C1 segment of cervical spinal cord (tissue), 14 donors: Measurements from ENCODE around the gene CNTD1.

Source experiments
- DNase-seq, 14 donors: peaks; one replicate each; lab custom pipeline; 2025; lab: John Stamatoyannopoulos, UW

Gene CNTD1

GRCh38 chr17:42803074-42803883 is 4.6 kb downstream of the CNTD1 start:
- no peak for DNase-seq

GRCh38 chr17:42804918-42805367 is 6.3 kb downstream of the CNTD1 start:
- no peak for DNase-seq

DNA sequence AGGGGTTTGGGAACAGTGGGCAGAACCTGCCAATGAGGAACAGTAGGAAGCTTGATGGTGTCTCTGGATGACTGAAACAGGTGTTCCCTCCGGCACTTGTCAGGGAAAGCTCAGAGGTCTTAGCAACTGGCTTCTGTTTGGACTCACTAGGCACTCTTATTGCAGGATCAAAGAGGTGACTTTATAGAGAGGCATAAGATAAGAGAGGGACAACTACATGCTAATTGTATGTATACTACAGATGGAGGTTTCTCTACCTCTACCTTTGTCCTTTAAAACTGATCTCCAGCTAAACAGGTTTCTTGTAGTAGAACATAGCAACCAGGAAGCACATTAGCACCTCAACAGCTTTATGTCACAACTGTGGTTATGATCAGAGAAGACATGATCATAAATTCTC is 7.6 kb downstream of the CNTD1 start:
- no peak for DNase-seq

DNA sequence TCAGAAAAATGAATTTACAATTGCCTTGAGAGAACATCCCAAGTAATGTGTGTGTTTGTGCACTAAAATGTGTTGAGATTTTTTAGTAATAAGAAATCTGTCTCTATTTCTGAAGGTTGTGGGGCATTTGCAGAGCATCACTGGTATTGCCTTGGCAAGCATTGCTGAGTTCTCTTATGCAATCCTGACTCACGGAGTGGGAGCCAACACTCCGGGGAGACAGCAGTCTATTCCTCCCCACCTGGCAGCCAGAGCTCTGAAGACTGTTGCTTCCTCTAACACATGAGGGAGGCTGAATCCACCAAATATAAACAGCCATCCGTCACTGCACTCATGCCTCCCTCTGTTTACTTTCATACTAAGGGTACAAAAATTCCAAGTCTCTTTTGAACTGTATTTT is 10.6 kb downstream of the CNTD1 start:
- peak in 2 of 14 donors; percentile 1 to 25 for DNase-seq

- DNase-seq = no peak
These were observed 16.2 kb downstream of the CNTD1 start for GRCh38 chr17:42814633-42815399.

- DNase-seq = no peak
These were observed 19.2 kb downstream of the CNTD1 start for GRCh38 chr17:42817866-42818265.

- DNase-seq = no peak
These were observed 19.7 kb downstream of the CNTD1 start for GRCh38 chr17:42818379-42818778.

DNA sequence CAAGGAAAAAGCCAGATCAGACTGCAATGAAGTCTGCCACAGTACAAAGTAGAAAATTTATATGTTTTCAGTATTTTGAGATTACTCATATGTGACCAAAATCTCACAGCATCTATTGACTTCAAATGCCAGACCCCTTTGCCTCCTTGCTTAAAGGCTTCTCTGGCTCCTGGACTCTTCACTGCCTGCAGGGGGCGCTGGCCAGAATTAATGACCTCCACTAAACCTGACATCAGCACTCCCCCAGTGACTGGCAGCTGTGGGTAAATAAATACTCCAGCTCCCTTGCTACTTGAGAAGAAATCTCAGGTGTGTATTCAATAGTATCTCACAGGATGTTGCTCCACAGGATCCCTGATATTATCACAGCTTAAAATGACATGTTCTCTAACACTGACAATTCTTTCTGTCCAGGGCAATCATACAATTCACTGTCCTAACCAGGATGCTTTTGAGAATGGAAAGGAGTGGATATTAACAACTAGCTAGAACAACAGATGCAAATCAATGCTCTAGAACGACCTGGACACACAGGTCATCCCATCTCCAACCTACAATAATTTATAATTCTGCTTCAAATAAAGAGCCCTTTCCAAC is 21.4 kb downstream of the CNTD1 start:
- DNase-seq = no peak

GRCh38 chr17:42821176-42821575 is 22.5 kb downstream of the CNTD1 start:
- DNase-seq = no peak

- no peak for DNase-seq
These were observed 28.8 kb downstream of the CNTD1 start for GRCh38 chr17:42827472-42827871.

DNA sequence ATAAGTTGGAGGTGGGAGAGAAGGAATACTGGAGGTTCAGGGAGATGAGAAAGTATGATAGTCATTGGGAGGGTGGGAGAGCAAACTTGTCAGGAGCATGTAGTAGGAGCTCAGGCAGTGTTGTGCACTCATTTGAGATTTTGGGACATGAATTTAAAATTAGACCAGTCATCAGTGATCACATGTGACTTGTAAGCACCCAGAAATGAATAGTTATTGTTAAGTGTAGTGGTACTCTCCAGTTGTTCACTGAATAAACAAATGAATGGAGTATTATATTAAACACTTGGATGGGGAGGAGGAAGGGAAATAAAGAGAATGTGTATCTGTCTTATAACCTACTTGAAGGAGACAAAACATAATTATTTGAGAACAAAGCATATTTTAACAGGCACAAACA is 32.3 kb downstream of the CNTD1 start:
- DNase-seq = no peak

GRCh38 chr17:42832213-42832933 is 33.7 kb downstream of the CNTD1 start:
- no peak for DNase-seq

GRCh38 chr17:42832934-42833766 is 34.5 kb downstream of the CNTD1 start, which contains the start of gene PSME3:
Gene PSME3 (plus strand): TSS chr17:42833397. CDS start chr17:42833632, 235 bp downstream.
- peak; percentile 71 to 97 (median 90) for DNase-seq

- no peak for DNase-seq
These were observed 35.2 kb downstream of the CNTD1 start for GRCh38 chr17:42833767-42834422.

DNA sequence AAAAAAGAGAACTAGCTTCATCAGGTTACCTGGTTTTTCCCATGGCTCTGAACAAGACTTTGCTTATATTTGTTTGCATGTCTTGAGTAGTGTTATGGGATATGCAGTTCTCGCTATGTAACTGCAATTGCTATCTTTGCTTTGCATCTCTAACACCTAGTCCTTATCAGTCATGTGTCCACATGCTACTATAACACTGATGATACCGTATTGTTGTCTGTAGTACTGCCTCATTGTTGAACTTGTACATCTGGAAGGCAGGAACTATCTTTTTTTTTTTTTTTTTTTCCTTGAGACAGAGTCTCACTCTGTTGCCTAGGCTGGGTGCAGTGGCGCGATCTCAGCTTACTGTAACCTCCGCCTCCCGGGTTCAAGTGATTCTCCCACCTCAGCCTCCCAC is 37.1 kb downstream of the CNTD1 start:
- no peak for DNase-seq

GRCh38 chr17:42841975-42842685 is 43.5 kb downstream of the CNTD1 start:
- DNase-seq = no peak

DNA sequence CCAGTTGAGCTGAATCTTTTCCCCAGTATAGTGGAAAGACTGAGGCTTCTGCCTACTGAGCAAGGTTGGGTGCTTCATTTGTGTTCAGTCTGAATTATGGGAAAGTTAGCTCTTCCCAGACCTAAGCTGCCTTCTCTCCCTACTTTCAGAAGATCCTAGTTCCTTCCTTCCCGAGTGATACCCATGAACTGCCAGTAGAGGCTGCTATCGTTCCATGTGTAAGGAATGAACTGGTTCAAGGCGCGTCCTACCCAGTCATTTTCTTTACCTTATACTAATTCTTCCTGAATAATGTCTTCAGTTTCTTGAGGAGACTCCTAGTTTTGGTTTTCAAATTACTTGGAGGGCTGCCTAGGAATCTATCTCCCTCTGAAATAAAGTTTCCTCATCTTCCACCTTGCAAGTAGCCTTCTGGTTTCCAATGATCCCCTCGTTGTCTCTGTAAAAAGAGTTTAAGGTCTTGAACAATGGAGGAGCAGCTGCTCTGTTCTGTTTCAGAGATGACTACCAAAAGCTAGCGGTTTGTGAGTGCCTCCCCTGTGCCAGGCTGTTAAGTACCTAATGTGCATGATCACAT is 44.8 kb downstream of the CNTD1 start:
- DNase-seq = peak in 1 of 14 donors; percentile 4

GRCh38 chr17:42844271-42844670 is 45.6 kb downstream of the CNTD1 start, which contains the start of gene AOC2:
Gene AOC2 (plus strand): TSS chr17:42844580. CDS start chr17:42844627, 47 bp downstream.
- DNase-seq = no peak
